Osteocyte (in vitro differentiated cells): ENCODE results near the gene MLH1. TPM values are rescaled to one million over a fixed set of nuclear protein-coding genes. Genes with fewer than 3 reads are reported as not detected.

ENCODE experiments used
- DNase-seq: peaks from one replicate; pipeline ENCODE4 v3.0.0; 2021; ENCODE audit warnings: mixed read lengths; ENCODE audit not compliant: unreplicated experiment; ENCODE audit errors: extremely low spot score
- H3K27ac Mint-ChIP-seq: one replicate; pipeline ENCODE4 v1.8.0; 2021; ENCODE audit warnings: mild to moderate bottlenecking, mixed read lengths; ENCODE audit not compliant: unreplicated experiment
- H3K27me3 Mint-ChIP-seq: one replicate; pipeline ENCODE4 v1.8.0; 2021; ENCODE audit warnings: mixed read lengths; ENCODE audit not compliant: unreplicated experiment
- H3K36me3 Mint-ChIP-seq: one replicate; pipeline ENCODE4 v1.8.0; 2021; ENCODE audit warnings: mixed read lengths; ENCODE audit not compliant: unreplicated experiment
- H3K4me1 Mint-ChIP-seq: one replicate; pipeline ENCODE4 v1.8.0; 2021; ENCODE audit warnings: mixed read lengths; ENCODE audit not compliant: unreplicated experiment
- H3K4me3 Mint-ChIP-seq: one replicate; pipeline ENCODE4 v1.8.0; 2021; ENCODE audit warnings: mild to moderate bottlenecking, moderate library complexity, mixed read lengths; ENCODE audit not compliant: unreplicated experiment
- H3K9me3 Mint-ChIP-seq: one replicate; pipeline ENCODE4 v1.8.0; 2021; ENCODE audit warnings: mixed read lengths; ENCODE audit not compliant: unreplicated experiment
- total RNA-seq: library from RNA; stranded (reverse); gene quantifications from 2 replicates; pipeline ENCODE4 v1.2.1, GENCODE V29; 2021
- TF ChIP-seq, protein P1 (sequence below): fragments of 200-600 bp; sonication (generic); IDR thresholded peaks from 2 replicates; pipeline ENCODE4 v1.5.0; 2021; ENCODE audit warnings: antibody characterized with exemption, mild to moderate bottlenecking, moderate library complexity

Gene MLH1
- total RNA-seq, 1 donor from 2014 or later = 31.2 TPM

DNA sequence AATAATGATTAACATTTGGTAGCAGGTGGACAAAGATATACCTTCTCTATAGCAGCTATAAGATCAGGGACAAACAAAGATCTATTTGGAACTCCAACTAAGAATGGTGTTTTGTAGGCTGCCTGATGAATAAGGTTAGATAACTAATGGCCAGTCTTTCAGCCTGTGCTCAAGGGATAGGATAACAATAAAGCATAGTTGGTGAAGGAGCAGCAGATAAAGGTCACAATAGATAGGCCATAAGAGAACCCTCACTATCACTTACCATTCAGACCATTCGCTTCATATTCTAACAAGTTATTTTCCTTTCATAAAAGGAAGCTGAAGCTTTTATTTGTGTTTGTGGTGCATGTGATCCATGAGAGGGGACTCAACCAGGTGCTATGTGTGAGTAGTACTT is 20.2 kb upstream of the MLH1 start:
- TF ChIP-seq, protein P1, sequence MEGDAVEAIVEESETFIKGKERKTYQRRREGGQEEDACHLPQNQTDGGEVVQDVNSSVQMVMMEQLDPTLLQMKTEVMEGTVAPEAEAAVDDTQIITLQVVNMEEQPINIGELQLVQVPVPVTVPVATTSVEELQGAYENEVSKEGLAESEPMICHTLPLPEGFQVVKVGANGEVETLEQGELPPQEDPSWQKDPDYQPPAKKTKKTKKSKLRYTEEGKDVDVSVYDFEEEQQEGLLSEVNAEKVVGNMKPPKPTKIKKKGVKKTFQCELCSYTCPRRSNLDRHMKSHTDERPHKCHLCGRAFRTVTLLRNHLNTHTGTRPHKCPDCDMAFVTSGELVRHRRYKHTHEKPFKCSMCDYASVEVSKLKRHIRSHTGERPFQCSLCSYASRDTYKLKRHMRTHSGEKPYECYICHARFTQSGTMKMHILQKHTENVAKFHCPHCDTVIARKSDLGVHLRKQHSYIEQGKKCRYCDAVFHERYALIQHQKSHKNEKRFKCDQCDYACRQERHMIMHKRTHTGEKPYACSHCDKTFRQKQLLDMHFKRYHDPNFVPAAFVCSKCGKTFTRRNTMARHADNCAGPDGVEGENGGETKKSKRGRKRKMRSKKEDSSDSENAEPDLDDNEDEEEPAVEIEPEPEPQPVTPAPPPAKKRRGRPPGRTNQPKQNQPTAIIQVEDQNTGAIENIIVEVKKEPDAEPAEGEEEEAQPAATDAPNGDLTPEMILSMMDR = no peak
- no peak overlapping the region for H3K4me3 Mint-ChIP-seq
- no peaks in the 10 kb centered on the region for H3K27me3 Mint-ChIP-seq
- no peak overlapping the region for H3K27ac Mint-ChIP-seq
- peaks cover 4% of the 10 kb centered on the region for H3K9me3 Mint-ChIP-seq
- DNase-seq = no peak
- H3K36me3 Mint-ChIP-seq = no peaks in the 10 kb centered on the region
- H3K4me1 Mint-ChIP-seq = no peaks in the 10 kb centered on the region

DNA sequence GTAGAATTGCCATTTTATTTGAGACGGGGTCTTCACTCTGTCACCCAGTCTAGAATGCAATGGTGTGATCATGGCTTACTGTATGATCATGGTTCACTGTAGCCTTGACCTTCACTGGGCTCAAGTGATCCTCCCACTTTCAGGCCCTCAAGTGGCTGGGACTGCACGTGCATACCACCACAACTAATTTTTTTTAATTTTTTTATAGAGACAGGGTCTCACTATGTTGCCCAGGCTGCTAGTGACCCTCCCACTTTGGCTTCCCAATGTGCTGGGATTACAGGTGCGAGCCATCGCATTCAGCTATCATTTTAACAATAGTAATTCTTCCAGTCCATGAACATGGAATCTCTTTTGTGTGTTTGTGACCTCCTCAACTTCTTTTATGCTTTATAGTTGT is 12.3 kb upstream of the MLH1 start:
- Mint-ChIP-seq H3K36me3 (peaks cover 34% of the 10 kb centered on the region), H3K4me3 (no peak overlapping the region), H3K27me3 (no peaks in the 10 kb centered on the region), H3K9me3 (peaks cover 31% of the 10 kb centered on the region), H3K4me1 (no peaks in the 10 kb centered on the region), H3K27ac (no peak overlapping the region)
- TF ChIP-seq, protein P1 = no peak
- DNase-seq = no peak

DNA sequence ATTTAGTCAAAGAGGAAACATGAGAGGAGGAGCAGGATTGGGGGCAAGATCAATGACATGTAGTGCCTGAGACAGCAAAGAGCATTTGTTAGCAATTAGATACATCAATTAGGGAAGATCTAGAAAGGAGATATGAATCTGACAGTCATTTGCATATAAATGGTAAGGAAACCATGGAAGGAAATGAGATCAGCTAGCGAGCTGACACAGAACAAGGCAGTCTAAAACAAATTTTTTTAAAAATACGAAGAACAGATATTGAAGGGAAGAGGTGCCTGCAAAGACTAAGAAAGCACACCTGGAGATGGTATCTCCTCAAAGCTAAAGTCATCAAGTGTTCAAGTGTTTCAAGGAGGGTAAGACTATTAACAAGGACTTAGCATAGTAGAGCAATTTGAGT is 5.0 kb upstream of the MLH1 start:
- peaks cover 51% of the 10 kb centered on the region for H3K36me3 Mint-ChIP-seq
- no peak overlapping the region for H3K27ac Mint-ChIP-seq
- no peak for DNase-seq
- H3K27me3 Mint-ChIP-seq = no peaks in the 10 kb centered on the region
- H3K4me1 Mint-ChIP-seq = peaks cover 38% of the 10 kb centered on the region
- no peaks in the 10 kb centered on the region for H3K9me3 Mint-ChIP-seq
- no peak overlapping the region for H3K4me3 Mint-ChIP-seq
- TF ChIP-seq, protein P1 = no peak

DNA sequence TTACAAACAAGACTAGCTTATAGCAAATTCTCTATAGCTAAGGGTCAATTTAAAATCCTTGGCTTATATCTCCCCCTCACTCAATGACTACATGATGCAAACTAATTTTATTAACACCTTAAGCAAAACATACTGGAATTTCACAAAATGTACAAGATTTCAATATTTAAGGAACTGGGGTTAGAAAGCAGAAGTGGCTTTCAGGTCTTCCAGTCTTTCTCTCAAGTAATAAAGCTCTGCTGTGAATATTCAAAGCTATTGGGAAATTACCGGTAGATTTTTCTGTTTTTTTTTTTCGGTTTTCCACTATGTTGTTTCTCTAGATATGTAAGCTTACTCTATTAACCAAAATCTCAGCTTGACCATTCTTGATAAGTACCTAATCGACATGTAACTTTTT is 4.3 kb upstream of the MLH1 start:
- no peak overlapping the region for H3K4me3 Mint-ChIP-seq
- no peaks in the 10 kb centered on the region for H3K27me3 Mint-ChIP-seq
- peaks cover 38% of the 10 kb centered on the region for H3K4me1 Mint-ChIP-seq
- H3K27ac Mint-ChIP-seq = no peak overlapping the region
- H3K9me3 Mint-ChIP-seq = no peaks in the 10 kb centered on the region
- peaks cover 44% of the 10 kb centered on the region for H3K36me3 Mint-ChIP-seq
- TF ChIP-seq, protein P1 = no peak
- DNase-seq = no peak

DNA sequence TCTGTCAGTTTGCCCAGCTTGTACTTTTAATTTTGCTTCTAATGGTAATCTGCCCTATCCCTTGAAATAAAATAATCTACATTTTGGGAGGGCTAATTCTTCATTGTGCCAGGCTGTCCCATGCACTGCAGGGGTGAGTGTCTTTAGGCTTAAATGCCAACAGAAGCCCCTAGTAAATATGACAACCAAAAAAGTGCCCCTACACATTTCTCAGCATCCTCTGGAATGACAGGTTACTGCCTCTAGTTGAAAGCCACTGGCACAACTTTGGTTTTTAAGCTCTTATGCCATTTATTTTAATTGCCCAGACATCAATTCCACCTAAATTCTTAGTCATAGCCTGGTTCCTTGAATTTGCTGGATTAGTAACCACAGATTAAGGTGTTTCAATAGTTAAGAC is 3.8 kb upstream of the MLH1 start:
- H3K9me3 Mint-ChIP-seq = no peaks in the 10 kb centered on the region
- no peak for DNase-seq
- H3K27ac Mint-ChIP-seq = no peak overlapping the region
- TF ChIP-seq, protein P1 = no peak
- H3K4me3 Mint-ChIP-seq = no peak overlapping the region
- no peaks in the 10 kb centered on the region for H3K27me3 Mint-ChIP-seq
- H3K4me1 Mint-ChIP-seq = peaks cover 38% of the 10 kb centered on the region
- peaks cover 41% of the 10 kb centered on the region for H3K36me3 Mint-ChIP-seq
